ENCODE data around the gene TPRG1L. TPM values are rescaled to one million over a fixed set of nuclear protein-coding genes. Genes with fewer than 3 reads are reported as not detected.

The TPRG1L gene
- total RNA-seq, 3 donors from 2014 or later (not counting 1 experiment from before 2014, with no cell fraction given) = 36.2 to 46.7 (median 37.9) TPM

DNA sequence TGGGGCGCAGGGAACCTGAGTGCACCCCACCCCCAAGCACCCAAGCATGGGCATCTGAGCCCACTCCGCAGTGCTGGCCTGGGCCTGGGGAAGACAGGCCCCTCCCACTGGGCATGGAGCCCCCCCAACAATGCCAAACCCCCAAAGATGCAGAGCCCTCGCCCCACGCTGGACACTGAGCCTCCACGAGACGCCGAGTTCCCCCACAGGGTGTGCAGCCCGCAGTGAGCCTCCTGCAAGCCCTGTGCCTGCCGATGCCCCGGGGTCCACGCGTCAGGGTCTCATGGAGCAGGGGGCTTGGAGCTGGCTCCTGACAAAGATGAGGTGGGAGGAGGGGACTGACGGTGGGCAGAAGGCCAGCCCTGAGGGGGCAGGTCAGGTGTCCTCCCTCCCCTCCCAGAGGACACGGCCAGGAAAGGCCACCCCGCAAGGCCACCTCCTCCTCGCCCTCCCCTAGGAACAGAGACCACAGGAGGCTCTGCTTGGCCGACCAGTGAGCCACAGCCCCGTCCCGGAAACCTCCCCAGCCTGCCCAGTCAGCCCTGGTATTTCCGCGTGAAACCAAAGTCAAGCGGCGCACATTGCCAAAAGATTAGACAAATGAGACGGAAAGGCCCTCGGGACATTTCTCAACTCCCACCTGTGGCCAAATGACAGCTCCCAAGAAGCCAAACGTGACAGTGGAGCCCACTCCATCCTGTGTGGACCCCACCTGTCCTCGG, 46.9 kb upstream of the TPRG1L start:
- Mint-ChIP-seq H3K9me3 (no peaks in the 10 kb centered on the region), H3K4me1 (no peaks in the 10 kb centered on the region), H3K27ac (no peak overlapping the region), H3K4me3 (no peak overlapping the region), H3K36me3 (no peaks in the 10 kb centered on the region), H3K27me3 (ENCODE audit: low read depth in 2 of 2) (no peaks in the 10 kb centered on the region)
- Histone ChIP-seq H3K27ac (ENCODE audit: low read length) (no peak overlapping the region), H3K4me3 (ENCODE audit: low read length) (no peak overlapping the region), H3K36me3 (ENCODE audit: control insufficient read depth, insufficient read depth, low read length) (no peaks in the 10 kb centered on the region), H3K27me3 (ENCODE audit: control insufficient read depth, insufficient read depth, low read length) (no peaks in the 10 kb centered on the region), H3K4me1 (ENCODE audit: control insufficient read depth, insufficient read depth, low read length) (no peaks in the 10 kb centered on the region), H3K9me3 (ENCODE audit: control insufficient read depth, insufficient read depth, low read length) (no peaks in the 10 kb centered on the region)
- no peak for TF ChIP-seq CTCF (IDR thresholded peaks at IDR 0.05)
- DNase-seq (no peak), ATAC-seq (no peak)
- 81% methylated on average over 26 of the region's 27 CpGs for WGBS (ENCODE audit: insufficient coverage)
- intact Hi-C loops (cut with micrococcal nuclease) = no loop called here

GRCh38 chr1:3578433-3578805, 46.4 kb upstream of the TPRG1L start:
- H3K27ac ChIP-seq (ENCODE audit: low read length) = no peak overlapping the region
- Mint-ChIP-seq H3K4me1 (no peaks in the 10 kb centered on the region), H3K9me3 (no peaks in the 10 kb centered on the region), H3K27ac (no peak overlapping the region), H3K36me3 (no peaks in the 10 kb centered on the region), H3K4me3 (no peak overlapping the region), H3K27me3 (ENCODE audit: low read depth in 2 of 2) (no peaks in the 10 kb centered on the region)
- intact Hi-C loops (cut with micrococcal nuclease) = no loop called here
- H3K27me3 ChIP-seq (ENCODE audit: control insufficient read depth, insufficient read depth, low read length) = no peaks in the 10 kb centered on the region
- DNase-seq = no peak
- H3K4me3 ChIP-seq (ENCODE audit: low read length) = no peak overlapping the region
- no peaks in the 10 kb centered on the region for H3K4me1 ChIP-seq (ENCODE audit: control insufficient read depth, insufficient read depth, low read length)
- ATAC-seq = no peak
- no peak for TF ChIP-seq CTCF (IDR thresholded peaks at IDR 0.05)
- H3K36me3 ChIP-seq (ENCODE audit: control insufficient read depth, insufficient read depth, low read length) = no peaks in the 10 kb centered on the region
- no peaks in the 10 kb centered on the region for H3K9me3 ChIP-seq (ENCODE audit: control insufficient read depth, insufficient read depth, low read length)
- WGBS (ENCODE audit: insufficient coverage) = 89% methylated on average over 8 of the region's 8 CpGs

- intact Hi-C loops (cut with micrococcal nuclease) = no loop called here
These were observed 45.9 kb upstream of the TPRG1L start for GRCh38 chr1:3578906-3579305.

More at GRCh38 chr1:3578906-3579305, 45.9 kb upstream of the TPRG1L start:
- no peaks in the 10 kb centered on the region for H3K36me3 Mint-ChIP-seq
- H3K4me1 ChIP-seq (ENCODE audit: control insufficient read depth, insufficient read depth, low read length) = no peaks in the 10 kb centered on the region
- H3K9me3 Mint-ChIP-seq = no peaks in the 10 kb centered on the region
- no peak overlapping the region for H3K27ac Mint-ChIP-seq
- no peaks in the 10 kb centered on the region for H3K27me3 Mint-ChIP-seq (ENCODE audit: low read depth in 2 of 2)
- no peaks in the 10 kb centered on the region for H3K4me1 Mint-ChIP-seq
- no peaks in the 10 kb centered on the region for H3K36me3 ChIP-seq (ENCODE audit: control insufficient read depth, insufficient read depth, low read length)
- no peak for TF ChIP-seq CTCF (IDR thresholded peaks at IDR 0.05)
- 91% methylated on average over 19 of the region's 19 CpGs for WGBS (ENCODE audit: insufficient coverage)
- no peak for ATAC-seq
- no peak overlapping the region for H3K4me3 Mint-ChIP-seq
- no peaks in the 10 kb centered on the region for H3K9me3 ChIP-seq (ENCODE audit: control insufficient read depth, insufficient read depth, low read length)
- no peak overlapping the region for H3K27ac ChIP-seq (ENCODE audit: low read length)
- no peak for DNase-seq
- H3K27me3 ChIP-seq (ENCODE audit: control insufficient read depth, insufficient read depth, low read length) = no peaks in the 10 kb centered on the region
- H3K4me3 ChIP-seq (ENCODE audit: low read length) = no peak overlapping the region

All from natural killer cell (primary cell).